ENCODE data around the gene CADM1. TPM values are rescaled to one million over a fixed set of nuclear protein-coding genes. Genes with fewer than 3 reads are reported as not detected.

The CADM1 gene
- total RNA-seq, 1 donor from 2014 or later: 8.8 TPM

DNA sequence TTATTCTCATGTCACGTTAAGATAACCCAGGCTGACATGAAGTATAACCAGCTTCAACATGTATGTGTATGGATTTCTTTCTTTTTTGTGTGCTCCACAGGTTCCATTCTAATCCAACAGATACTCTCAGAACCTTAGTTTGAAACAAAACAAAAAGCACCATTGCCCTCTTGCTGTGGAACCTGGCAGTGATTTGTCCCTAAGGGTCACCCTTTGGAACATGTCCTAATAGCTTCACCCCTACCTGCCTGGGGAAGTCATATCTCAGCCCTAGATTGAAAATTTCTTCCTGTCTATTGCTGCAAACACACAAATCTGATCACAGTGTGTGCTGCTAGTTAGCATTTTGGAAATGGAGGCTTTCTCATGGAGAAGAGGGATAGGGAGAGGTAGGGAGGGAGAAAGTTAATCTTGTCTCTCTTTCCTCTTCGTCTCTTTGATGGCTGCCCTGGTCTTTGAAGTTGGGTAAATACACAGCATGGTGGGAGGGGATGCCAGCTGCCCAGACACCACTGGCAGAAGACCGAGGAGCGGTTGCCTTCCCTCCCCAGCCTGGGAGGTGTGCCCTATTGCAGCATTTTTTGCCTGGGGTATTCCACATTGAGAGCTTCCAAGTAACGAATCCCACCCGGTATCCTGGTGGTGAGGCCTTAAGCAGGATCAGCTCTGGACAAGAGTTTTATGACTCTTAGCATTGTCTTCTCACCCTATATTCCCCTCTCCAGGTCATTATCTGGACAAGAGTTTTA, 11.6 kb upstream of the CADM1 start:
- no peak for ATAC-seq

DNA sequence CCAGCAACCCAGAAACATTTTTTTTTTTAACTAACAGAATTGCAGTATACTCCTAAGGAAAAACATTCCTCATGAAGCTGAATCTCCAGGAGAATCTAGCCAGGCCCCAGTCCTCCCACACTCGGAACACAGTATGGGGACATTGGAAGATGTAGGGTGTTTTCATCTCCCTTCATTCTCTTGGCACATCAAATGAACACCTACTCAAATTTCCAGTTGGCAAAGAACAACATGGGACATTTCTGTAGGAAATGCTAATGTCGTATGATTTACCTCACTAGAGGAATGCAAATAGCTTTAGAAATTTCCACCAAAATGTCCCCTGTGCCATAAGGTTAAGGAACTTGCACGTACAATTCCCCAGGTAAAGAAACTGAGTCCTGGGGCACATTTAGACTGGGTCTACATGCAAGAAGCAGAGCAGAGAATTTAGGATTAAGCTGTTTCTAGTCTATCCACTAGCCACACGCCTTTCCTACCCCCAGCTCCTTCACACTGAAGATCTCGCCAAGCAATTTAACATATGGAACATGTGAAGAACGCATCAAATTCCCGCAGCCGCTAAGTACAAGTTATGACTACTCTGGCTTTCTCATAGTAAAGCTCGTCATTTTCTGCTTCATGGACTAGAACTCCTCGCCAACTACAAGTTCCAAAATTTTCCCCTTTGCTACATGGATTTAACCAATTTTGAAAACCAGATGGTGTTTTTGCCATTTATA, 2.9 kb upstream of the CADM1 start:
- ATAC-seq: no peak

- ATAC-seq: no peak
Observed at GRCh38 chr11:115505175-115505574, 960 bp upstream of the CADM1 start.

DNA sequence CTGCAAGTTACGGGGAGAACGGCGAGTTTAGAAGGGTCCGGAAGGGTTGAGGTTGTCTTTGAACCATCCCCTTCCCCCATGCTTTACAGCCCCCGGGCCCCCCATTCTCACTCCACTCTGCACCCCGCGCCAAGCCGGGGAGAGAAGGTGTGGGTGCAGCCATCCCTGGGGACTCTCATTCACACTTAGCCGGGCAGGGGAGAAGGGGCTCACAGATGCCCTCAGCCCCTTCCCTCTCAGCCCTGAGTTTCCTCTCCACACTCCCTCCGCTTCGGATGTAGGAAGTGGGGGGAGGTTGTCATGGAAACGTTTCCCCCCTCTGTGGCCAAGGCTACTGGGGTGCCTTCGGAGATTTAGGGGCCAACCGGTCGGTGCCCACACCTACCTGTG, 334 bp downstream of the CADM1 start:
- ATAC-seq: peak; percentile 10

DNA sequence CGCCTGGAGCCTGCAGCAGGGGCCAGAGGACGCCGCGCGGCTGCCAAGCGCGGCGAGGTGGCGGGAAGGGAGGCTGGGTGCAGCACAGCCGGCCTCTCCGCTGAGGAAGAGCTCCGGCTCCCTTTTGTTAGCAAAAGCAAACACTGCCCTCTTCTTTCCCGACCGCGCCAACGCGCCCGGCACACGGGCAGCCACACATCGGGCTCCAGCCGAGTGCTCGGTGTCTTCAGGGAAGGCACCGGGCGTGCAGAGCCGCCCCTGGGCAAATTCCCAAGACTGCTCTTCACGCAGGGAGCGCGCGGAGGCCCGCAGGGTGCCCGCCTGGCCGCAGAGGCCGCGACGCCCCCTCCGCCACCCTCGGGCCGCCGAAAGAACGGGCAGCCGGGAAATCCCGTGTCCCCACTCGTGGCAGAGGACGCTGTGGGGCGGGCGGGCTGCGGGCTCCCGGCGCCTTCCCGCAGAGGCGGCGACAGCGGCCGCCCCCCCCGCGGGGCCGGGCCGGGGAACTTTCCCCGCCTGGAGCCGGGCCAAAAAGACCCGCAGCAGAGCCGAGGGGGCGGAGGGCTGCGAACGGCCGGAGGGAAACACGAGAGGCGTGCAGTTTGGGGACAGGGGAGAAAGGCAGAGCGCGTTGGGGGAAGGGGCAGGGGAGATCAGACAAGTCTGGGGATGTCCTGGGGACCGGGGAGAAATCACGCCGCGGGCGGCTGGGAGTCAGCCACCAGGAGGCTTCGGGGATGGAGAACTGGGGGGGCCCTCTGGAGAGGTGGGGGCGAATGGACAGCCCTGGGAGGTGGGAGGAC, 931 bp downstream of the CADM1 start:
- ATAC-seq: peak; percentile 39

DNA sequence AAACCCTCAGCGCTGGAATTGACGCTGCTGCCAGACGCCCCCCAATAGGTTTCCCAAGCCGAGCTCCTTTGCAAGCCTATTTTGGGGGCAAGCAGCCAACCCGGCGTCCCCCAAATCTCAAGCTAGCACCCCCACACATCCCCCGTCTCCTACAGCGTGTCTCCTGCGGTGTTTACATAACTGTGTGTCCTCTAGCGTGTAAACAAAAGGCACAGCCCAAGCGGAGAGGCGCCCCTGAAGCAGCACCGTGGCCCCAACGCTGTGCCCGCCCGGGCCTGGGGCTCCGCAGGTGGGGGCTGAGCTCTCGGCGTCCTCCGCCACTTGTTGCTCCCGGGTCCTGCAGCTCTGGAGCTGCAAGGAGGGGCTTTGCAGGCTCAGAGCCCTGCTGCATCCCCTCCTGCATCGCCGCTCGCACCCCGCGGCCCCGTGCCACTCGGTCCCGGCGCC, 1.6 kb downstream of the CADM1 start:
- no peak for ATAC-seq

GRCh38 chr11:115501893-115502589, 2.2 kb downstream of the CADM1 start:
- ATAC-seq: no peak

DNA sequence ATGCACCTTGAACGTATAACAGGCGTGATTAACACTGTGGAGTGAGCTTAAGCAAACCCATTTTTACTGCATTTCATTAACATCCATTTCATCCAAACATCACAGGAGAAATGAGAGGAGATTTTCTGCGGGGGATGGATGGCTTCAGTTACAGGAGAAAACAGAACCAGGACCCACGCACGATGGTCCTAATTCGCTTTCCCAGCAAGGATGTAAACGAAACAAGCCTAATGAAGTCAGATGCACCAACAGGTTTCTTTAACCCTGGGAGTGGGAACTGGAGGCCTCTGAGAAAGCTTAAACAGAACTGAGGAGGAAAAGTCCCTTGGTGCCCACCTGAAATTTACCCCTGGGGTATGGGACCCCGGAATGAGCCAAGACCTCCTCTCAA, 2.7 kb downstream of the CADM1 start:
- ATAC-seq: no peak

GRCh38 chr11:115500547-115501501, 3.4 kb downstream of the CADM1 start:
- ATAC-seq: no peak

- no peak for ATAC-seq
Observed at GRCh38 chr11:115499891-115500290, 4.3 kb downstream of the CADM1 start.

DNA sequence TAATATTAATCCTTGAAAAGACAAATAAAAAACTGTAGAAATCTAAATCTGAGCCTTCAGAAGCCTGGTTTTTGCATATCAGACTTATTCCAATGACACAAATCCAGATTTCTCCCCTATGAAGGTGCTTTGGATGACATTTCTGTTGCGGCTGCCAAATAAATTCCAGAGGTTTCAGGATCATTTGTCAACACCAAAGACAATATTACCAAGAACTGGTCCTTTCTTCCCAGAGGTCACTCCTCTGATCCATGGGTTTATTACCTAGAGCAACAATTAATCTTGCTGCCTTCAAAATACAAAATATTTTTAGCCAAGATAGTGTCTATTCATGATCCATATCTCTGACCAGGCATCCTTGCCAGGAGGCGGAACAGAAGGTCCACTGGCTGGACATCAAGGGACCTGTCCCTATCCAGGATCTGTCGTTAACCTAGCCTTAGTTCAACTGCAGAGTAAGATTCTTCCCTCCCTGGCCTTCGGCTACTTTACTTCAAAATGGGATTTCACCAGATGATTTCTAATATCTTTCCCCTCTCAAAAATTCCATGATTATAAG, 4.9 kb downstream of the CADM1 start:
- ATAC-seq: no peak

GRCh38 chr11:115498354-115498753, 5.9 kb downstream of the CADM1 start:
- no peak for ATAC-seq

DNA sequence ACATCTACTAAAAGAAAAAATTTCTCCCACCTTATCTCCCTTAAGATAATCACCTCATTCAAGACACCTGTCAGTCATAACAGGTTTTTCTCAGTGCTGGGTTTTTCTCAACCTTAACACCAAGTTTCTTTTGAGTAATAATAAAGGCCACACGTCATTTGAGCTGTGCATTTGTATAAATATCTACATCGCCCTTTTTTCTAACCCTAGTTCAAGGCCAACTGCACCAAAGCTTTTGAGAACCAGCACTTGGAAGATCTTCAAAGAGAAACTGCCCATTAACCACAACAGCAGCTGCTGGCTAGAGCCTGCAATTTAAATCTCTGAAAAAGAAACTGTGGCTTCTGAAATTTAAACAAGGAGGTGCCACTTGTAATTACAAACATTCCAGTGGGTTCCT, 6.9 kb downstream of the CADM1 start:
- ATAC-seq: no peak

GRCh38 chr11:115496892-115497291, 7.3 kb downstream of the CADM1 start:
- no peak for ATAC-seq

GRCh38 chr11:115493905-115494304, 10.3 kb downstream of the CADM1 start:
- ATAC-seq: no peak

GRCh38 chr11:115493488-115493887, 10.7 kb downstream of the CADM1 start:
- no peak for ATAC-seq

DNA sequence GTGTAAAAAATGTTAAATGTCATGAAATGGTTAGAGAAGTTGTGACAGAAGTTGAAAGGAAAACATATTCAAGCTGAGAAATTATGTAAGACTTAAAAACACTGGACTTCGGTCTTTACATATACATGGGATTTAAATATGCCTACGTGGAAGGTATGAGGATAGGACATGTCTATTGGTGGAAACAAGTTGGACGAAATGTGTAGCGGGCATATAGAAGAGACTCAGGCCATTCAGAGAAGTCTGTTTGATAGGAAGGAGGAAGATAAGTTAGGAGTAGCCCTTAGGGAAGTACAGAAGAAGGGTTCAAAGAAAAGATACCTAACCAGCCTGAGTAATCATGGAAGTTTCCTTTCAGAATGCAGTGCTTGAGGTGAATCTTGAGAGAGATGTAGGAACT, 14.7 kb downstream of the CADM1 start:
- ATAC-seq: no peak

DNA sequence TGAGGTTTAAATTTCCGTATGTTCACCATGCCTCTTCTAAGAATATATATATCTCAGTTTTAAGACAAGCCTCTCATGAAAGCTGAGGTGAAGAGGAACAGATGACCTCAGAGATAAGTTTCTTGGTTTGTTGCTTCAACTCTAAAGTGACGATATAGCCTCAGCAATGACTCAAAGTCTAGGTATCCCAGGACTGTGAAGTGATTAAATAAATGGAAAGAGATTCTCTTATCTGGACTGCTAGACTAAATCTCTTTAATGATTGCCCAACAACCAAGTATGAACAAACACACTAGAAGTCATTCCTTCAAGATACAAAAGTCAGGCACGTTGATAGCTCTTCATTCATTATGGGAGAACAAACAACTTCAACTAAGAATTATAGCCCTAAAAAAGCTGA, 15.3 kb downstream of the CADM1 start:
- no peak for ATAC-seq

- ATAC-seq: no peak
Observed at GRCh38 chr11:115481528-115481927, 22.7 kb downstream of the CADM1 start.

DNA sequence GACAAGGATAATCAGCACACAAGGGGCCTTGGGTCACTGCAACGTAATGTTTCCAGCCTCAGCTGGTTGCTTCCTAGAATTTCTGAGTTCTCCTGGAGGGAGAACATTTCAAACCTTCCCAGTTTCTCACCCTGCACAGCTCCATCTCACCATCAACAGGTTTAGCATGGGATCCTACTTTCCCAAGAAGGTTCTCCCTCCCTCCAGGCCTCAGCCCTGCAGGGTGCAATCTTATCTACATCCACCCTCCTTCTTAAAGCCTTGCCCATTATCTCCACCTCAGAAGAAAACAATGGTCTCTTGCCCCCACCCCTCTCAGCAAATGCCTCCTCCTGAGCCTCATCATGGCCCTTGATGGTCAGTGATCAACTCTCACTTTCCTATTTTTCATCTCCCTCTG, 23.6 kb downstream of the CADM1 start:
- ATAC-seq: no peak

GRCh38 chr11:115477410-115477809, 26.8 kb downstream of the CADM1 start:
- no peak for ATAC-seq

All from esophagus mucosa (tissue), 1 donor.